T-helper 2 cell treated with Interferon-gamma antibody and Interleukin-4, amounts not matched to agents 5 μg/mL and 100 μg/mL, for 36 hours (primary cell): Measurements from ENCODE around the gene ARHGEF26.

Source experiments
- DNase-seq: peaks from one replicate; pipeline ENCODE4 v3.0.0; 2021; ENCODE audit warnings: low spot score
- H3K27ac Mint-ChIP-seq: one replicate; pipeline ENCODE4 v1.8.0; 2021; ENCODE audit warnings: mild to moderate bottlenecking, mixed read lengths
- H3K27me3 Mint-ChIP-seq: one replicate; pipeline ENCODE4 v1.8.0; 2021; ENCODE audit warnings: low read depth, mixed read lengths
- H3K36me3 Mint-ChIP-seq: one replicate; pipeline ENCODE4 v1.8.0; 2021; ENCODE audit warnings: low read depth, mixed read lengths
- H3K4me1 Mint-ChIP-seq: one replicate; pipeline ENCODE4 v1.8.0; 2021; ENCODE audit warnings: low read depth, mixed read lengths
- H3K4me3 Mint-ChIP-seq: one replicate; pipeline ENCODE4 v1.8.0; 2022; ENCODE audit warnings: mild to moderate bottlenecking, moderate library complexity, mixed read lengths
- H3K9me3 Mint-ChIP-seq: one replicate; pipeline ENCODE4 v1.8.0; 2021; ENCODE audit warnings: mixed read lengths

The ARHGEF26 gene

DNA sequence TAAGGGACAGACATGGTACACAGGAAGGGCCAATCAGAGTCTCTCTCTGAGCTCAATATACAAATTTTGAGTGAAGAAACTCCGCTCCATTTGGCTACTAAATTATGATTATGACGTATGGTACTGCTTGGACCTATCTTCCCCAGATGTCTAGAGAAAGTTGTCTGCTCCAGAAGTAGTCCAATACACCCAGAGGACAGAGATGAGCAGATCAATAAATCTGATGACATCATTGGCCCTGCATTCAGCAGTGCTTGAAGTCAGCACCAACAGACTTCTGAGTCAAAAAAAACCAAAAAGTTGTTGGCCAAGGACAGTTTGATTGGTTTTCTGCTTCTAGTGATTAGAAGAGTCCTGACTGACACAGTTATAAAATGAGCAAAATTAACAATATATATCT is 19.9 kb upstream of the ARHGEF26 start:
- Mint-ChIP-seq H3K27ac (no peak overlapping the region), H3K27me3 (no peaks in the 10 kb centered on the region)
- no peak for DNase-seq

DNA sequence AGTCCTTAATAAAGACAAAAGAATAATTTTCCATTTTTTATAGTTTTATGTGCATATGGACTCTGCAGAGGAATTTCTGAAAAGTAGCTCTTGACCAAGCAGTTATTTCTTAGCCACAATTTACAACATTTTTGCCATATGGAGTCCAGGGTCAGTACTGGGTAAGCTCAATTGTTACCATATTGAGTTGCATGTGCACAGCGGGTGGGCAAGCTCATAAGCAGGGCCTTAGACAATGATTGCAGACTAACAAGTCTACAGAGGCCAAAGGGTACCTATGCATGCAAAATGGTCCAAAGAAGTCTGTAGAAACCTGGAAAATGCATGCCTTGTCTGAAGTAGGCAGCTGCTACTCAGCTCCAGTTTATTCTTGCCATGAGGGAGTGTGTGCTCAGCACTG is 19.0 kb upstream of the ARHGEF26 start:
- no peaks in the 10 kb centered on the region for H3K27me3 Mint-ChIP-seq
- H3K4me3 Mint-ChIP-seq: no peak overlapping the region
- DNase-seq: no peak
- no peaks in the 10 kb centered on the region for H3K4me1 Mint-ChIP-seq
- no peaks in the 10 kb centered on the region for H3K9me3 Mint-ChIP-seq
- H3K27ac Mint-ChIP-seq: no peak overlapping the region
- H3K36me3 Mint-ChIP-seq: no peaks in the 10 kb centered on the region

More for the DNA sequence above, 19.9 kb upstream of the ARHGEF26 start:
- H3K4me1 Mint-ChIP-seq: no peaks in the 10 kb centered on the region
- no peaks in the 10 kb centered on the region for H3K9me3 Mint-ChIP-seq
- H3K36me3 Mint-ChIP-seq: no peaks in the 10 kb centered on the region
- H3K4me3 Mint-ChIP-seq: no peak overlapping the region

DNA sequence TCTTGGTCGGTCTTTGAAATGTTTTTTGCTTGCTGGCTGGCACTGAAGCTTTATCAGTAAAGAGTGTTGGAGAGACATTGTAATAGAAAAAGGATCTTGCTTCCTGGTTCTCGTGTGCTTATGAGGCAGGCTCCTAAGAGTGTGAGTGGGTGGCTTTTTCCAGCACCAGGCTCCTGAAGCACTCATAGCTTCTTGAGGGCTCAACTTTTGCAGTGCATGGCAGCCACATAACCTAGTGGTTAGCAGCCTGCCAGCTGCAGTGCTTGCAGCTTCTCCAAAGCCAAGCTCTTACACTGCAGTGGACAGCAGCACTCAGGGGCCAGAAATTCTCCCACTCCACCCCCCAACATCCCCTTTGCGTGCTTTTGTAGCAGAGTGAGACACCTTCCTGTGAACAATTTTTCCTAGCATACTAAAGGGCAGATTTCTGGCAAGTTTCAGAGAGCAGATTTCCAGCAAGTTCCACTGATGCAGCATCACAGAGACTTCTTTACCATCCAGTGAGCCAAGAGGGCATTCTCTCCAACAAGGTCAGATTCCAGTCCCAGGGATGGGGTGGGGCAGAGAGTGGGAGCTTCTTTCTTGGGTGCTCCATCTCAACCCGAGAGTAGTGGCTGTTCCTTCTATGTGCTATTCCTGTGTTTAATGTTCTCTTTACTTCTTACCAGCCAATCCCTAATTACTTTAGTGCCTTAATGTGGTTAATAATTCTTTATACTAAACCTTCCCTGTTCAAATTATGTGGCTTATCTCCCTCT is 15.8 kb upstream of the ARHGEF26 start:
- no peaks in the 10 kb centered on the region for H3K9me3 Mint-ChIP-seq
- no peaks in the 10 kb centered on the region for H3K27me3 Mint-ChIP-seq
- no peak for DNase-seq
- no peak overlapping the region for H3K27ac Mint-ChIP-seq
- no peaks in the 10 kb centered on the region for H3K36me3 Mint-ChIP-seq
- H3K4me3 Mint-ChIP-seq: no peak overlapping the region
- H3K4me1 Mint-ChIP-seq: no peaks in the 10 kb centered on the region

DNA sequence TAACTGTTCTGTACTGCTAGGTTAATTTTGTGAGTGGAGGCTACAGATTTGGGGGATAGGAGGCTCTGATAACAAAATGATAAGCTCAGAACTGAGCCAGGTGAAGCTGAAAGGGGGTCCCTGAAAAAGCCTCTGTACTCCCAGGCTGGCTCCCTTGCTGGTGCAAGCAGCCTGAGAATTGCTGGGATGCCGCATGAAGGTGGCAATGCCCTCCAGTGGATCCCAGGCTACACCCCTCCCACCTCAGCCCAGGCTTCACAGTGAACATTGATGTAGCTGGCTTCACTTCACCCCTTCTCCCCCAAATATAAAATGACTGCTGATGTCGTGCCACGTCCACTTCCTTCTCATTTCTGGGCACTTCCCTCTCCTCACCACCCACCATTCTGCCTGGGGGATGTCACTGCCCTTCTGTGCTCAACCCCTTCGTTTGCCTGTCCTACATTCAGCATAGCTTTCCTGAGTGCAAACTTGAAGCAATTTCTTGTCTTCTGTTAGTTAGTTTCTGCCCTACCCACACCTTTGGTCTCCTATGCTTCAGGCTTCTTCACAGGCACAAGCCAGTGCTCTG is 9.7 kb upstream of the ARHGEF26 start:
- Mint-ChIP-seq H3K4me3 (no peak overlapping the region), H3K27ac (no peak overlapping the region), H3K27me3 (peaks cover 8% of the 10 kb centered on the region)

DNA sequence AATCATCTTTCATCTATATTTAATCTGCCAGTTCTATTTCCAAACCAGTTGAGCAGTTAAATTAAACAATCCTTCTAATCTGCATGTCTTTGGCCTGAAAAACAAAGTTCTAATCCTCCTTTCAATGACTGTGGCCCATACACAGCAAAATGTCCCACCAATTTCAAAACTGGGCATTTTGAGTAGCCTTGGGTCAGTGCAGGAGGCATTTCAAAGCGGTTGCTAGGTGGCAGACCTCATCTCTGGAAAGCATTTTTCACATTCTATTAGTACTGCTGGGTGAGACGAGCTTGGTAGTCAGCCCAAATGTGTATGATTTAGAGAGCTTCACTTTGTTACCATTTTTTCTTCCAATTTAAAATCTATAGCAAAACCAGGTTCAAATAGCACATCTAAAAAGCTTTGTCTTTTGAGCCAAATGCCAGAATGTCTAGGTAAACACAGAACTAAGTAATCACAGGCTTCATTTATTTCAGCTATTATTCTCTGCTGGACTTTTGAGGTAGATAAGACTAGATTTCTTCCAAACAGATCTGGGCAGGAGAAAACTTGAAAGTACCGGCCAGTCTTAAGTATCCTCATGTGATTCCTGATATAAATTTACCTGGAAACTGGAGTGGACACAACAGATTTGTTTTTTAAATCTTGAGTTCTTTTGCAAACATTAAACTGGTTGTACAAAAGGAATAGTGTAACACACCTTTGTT is 8.9 kb upstream of the ARHGEF26 start:
- H3K4me1 Mint-ChIP-seq: no peaks in the 10 kb centered on the region
- peaks cover 13% of the 10 kb centered on the region for H3K27me3 Mint-ChIP-seq
- H3K4me3 Mint-ChIP-seq: no peak overlapping the region
- H3K9me3 Mint-ChIP-seq: no peaks in the 10 kb centered on the region
- no peaks in the 10 kb centered on the region for H3K36me3 Mint-ChIP-seq
- DNase-seq: no peak
- H3K27ac Mint-ChIP-seq: no peak overlapping the region

More for the DNA sequence above, 9.7 kb upstream of the ARHGEF26 start:
- DNase-seq: no peak
- H3K4me1 Mint-ChIP-seq: no peaks in the 10 kb centered on the region
- H3K36me3 Mint-ChIP-seq: no peaks in the 10 kb centered on the region
- no peaks in the 10 kb centered on the region for H3K9me3 Mint-ChIP-seq

DNA sequence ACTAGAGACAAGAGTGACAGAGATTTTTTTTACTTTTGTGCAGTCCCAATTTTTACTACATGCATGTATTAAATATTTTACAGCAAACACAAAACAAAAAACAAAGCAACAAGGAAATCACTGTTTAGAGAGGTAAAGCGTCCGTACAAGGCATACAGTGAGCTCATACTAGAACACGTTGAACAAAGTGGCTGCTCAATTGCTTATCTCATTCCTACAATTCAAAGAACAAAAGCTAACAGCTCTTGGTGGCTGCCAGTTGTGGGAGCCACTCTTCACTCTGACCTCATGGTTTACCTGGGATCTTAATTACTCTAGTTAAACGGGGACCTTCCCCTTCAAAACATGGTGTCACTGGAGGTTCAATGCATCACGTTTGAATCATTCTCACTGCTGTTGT is 7.6 kb upstream of the ARHGEF26 start:
- no peak for DNase-seq
- H3K36me3 Mint-ChIP-seq: no peaks in the 10 kb centered on the region
- no peaks in the 10 kb centered on the region for H3K9me3 Mint-ChIP-seq
- peaks cover 23% of the 10 kb centered on the region for H3K27me3 Mint-ChIP-seq
- no peak overlapping the region for H3K4me3 Mint-ChIP-seq
- H3K4me1 Mint-ChIP-seq: no peaks in the 10 kb centered on the region
- no peak overlapping the region for H3K27ac Mint-ChIP-seq

DNA sequence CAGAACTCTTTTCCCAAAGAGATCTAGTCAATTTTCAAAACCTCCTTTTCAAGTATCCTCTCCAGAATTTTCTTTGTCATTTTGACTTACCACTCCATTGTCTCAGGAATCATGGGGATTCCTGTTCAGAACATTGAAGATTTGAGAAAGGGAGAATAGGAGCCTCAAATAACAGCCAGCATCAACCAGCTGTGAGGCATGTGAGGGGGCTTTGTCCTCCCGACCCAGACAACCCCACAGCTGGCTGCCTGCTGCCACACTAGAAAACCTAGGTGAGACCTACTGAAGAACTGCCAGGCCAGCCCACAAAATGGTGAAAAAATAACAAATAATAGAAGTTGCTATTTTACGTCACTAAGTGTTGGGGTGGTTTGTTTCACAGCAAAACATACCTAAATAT is 5.9 kb upstream of the ARHGEF26 start:
- no peaks in the 10 kb centered on the region for H3K4me1 Mint-ChIP-seq
- no peak for DNase-seq
- no peaks in the 10 kb centered on the region for H3K36me3 Mint-ChIP-seq
- H3K27ac Mint-ChIP-seq: no peak overlapping the region
- peaks cover 36% of the 10 kb centered on the region for H3K27me3 Mint-ChIP-seq
- H3K9me3 Mint-ChIP-seq: no peaks in the 10 kb centered on the region
- no peak overlapping the region for H3K4me3 Mint-ChIP-seq

DNA sequence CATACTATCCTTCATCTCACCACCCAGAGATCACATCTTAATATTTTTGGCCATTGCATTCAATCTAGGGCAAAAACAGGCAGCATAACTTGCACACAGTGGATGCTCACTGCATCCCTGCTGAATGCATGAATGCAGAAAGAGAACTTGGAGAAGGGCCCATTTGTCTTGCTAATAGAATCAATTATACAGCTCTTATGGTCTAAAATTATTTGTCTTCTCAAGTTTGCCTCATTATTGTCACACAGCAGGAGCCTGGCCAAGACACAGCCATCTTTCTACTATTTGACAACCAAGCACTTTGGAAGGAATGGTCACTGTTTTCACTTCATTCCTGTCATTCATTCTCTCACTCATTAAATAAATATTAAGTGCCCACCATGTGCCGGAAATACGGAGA is 1.2 kb upstream of the ARHGEF26 start:
- no peak for DNase-seq
- H3K4me3 Mint-ChIP-seq: no peak overlapping the region
- peaks cover 18% of the 10 kb centered on the region for H3K4me1 Mint-ChIP-seq
- H3K9me3 Mint-ChIP-seq: no peaks in the 10 kb centered on the region
- peaks cover 67% of the 10 kb centered on the region for H3K27me3 Mint-ChIP-seq
- no peaks in the 10 kb centered on the region for H3K36me3 Mint-ChIP-seq
- no peak overlapping the region for H3K27ac Mint-ChIP-seq

DNA sequence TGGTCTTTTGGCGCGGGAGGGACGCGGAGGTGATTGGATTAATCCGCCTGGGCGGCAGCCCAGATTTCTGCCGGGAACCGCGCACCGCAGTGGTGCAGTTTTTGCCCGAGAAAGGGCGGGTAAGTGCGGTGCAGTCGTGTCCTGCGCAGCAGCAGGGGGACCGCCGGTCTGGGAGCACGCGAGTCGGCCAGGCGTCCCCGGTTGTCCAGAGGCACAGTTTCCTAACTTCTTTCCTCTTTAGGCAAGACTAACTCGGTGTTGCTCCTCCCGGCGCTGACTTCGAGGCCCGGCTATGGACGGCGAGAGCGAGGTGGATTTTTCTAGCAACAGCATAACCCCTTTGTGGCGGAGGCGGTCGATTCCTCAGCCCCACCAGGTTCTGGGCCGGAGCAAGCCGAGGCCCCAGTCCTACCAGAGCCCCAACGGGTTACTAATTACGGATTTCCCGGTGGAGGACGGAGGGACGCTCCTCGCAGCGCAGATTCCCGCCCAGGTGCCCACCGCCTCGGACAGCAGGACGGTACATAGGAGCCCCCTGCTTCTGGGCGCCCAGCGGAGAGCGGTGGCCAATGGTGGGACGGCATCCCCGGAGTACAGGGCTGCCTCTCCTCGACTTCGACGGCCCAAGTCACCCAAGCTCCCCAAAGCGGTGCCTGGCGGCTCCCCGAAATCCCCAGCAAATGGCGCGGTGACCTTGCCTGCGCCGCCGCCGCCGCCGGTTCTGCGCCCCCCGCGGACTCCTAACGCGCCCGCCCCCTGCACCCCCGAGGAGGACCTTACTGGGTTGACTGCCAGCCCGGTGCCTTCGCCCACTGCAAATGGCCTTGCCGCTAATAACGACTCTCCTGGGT is 736 bp downstream of the ARHGEF26 start:
- no peaks in the 10 kb centered on the region for H3K9me3 Mint-ChIP-seq
- peak; percentile 6 for DNase-seq
- H3K27me3 Mint-ChIP-seq: peaks cover 77% of the 10 kb centered on the region
- no peak overlapping the region for H3K27ac Mint-ChIP-seq
- peak overlapping the region; percentile 89 for H3K4me3 Mint-ChIP-seq
- H3K36me3 Mint-ChIP-seq: no peaks in the 10 kb centered on the region
- H3K4me1 Mint-ChIP-seq: peaks cover 18% of the 10 kb centered on the region

DNA sequence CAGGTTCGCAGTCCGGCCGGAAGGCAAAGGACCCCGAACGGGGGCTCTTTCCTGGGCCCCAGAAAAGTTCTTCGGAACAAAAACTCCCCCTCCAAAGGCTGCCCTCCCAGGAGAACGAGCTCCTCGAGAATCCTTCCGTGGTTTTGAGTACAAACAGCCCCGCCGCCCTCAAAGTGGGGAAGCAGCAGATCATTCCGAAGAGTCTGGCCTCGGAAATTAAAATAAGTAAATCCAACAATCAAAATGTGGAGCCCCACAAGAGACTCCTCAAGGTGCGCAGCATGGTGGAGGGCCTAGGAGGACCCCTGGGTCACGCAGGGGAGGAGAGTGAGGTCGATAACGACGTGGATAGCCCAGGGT is 1.3 kb downstream of the ARHGEF26 start:
- DNase-seq: no peak
- peak overlapping the region; percentile 89 for H3K4me3 Mint-ChIP-seq
- H3K9me3 Mint-ChIP-seq: no peaks in the 10 kb centered on the region
- H3K27ac Mint-ChIP-seq: no peak overlapping the region
- H3K36me3 Mint-ChIP-seq: no peaks in the 10 kb centered on the region
- H3K27me3 Mint-ChIP-seq: peaks cover 72% of the 10 kb centered on the region
- peaks cover 18% of the 10 kb centered on the region for H3K4me1 Mint-ChIP-seq

DNA sequence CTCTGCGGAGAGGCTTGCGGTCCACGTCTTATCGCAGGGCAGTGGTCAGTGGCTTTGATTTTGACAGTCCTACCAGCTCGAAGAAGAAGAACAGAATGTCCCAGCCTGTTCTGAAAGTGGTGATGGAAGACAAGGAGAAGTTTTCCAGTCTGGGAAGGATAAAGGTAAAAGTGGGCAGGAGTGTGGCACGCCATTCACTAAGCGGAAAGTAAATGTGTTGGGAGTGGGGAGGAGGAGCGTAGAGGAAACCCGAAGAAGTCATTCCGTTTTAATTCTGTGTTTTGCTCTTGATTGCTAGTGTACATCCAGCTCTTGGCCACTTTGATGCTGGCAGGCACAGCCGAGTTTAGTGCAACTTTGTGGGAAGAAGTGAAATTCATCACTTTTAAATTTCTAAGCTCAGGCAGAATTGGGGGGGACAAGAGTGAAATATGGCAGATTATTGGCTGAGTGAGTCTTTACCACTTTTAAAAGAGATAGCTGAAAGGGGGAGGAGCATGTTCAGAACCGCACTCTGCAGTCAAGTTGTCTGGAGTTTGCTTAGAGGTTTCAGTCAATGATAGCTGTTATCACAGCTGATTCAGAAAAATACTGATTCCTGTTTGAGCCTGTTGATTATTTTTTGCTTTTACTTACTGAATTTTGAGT is 1.8 kb downstream of the ARHGEF26 start:
- H3K4me1 Mint-ChIP-seq: peaks cover 18% of the 10 kb centered on the region
- no peak overlapping the region for H3K27ac Mint-ChIP-seq
- H3K27me3 Mint-ChIP-seq: peaks cover 69% of the 10 kb centered on the region
- no peaks in the 10 kb centered on the region for H3K9me3 Mint-ChIP-seq
- H3K36me3 Mint-ChIP-seq: no peaks in the 10 kb centered on the region
- DNase-seq: no peak
- peak overlapping the region; percentile 89 for H3K4me3 Mint-ChIP-seq

DNA sequence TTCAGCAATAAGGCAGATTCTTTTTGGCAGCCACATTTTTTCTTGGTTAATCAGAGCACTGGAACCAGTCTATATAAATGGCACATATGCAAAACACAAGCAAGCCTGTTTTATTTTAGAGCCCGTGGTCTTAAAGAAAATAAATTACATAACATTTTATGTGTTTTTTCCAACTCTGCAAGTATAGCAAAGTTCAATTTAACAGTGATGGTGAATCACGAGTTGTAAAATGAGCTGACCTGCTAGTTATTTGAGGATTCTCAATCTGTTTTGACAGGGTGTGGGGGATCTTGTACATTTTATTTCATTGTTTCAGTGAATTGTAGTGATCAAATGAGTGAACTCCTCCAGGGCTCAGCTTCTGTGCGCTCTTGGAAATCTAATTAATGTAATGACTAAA is 2.7 kb downstream of the ARHGEF26 start:
- Mint-ChIP-seq H3K36me3 (no peaks in the 10 kb centered on the region), H3K4me3 (no peak overlapping the region), H3K4me1 (peaks cover 18% of the 10 kb centered on the region), H3K27ac (no peak overlapping the region), H3K27me3 (peaks cover 62% of the 10 kb centered on the region), H3K9me3 (no peaks in the 10 kb centered on the region)
- no peak for DNase-seq

DNA sequence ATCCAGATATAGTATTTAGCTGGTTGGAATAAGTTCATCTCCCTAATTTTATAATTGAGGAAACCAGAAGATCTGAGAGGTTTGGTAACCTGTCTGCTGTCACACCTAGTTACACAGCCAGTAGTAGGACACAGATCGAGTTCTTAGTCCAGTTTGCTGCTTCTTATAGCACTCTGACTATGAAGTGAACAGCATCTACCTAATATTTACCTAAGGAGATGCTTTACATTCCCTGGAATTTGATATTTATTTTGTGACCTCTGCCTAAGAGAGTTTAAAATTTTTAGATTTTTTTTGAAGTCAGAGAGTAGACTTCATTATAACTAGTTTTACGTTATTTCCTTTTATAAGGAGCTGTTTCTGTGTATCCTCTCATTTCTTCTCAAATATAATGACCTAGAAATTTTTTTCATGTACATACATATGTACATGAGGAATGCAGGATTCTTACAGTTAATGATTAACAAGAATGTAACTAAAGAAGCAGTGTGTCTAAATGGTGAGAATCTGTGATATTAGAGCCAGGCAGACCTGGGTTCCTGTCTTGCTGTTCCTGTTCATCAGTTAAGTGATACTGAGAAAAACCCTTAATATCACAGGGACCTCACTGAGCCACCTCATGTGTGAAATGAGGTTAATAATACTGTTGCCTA is 4.3 kb downstream of the ARHGEF26 start:
- no peak for DNase-seq
- no peak overlapping the region for H3K4me3 Mint-ChIP-seq
- H3K36me3 Mint-ChIP-seq: no peaks in the 10 kb centered on the region
- H3K27ac Mint-ChIP-seq: no peak overlapping the region
- H3K9me3 Mint-ChIP-seq: no peaks in the 10 kb centered on the region
- H3K27me3 Mint-ChIP-seq: peaks cover 49% of the 10 kb centered on the region
- peaks cover 16% of the 10 kb centered on the region for H3K4me1 Mint-ChIP-seq
